HEK293 (cell line): ENCODE measurements around the gene C5.

Experiments
- CTCF ChIA-PET: fragments of 350-600 bp; formaldehyde crosslinking; extraction: SDS; loops from one replicate; lab custom pipeline; 2021; ENCODE audit warnings: antibody characterized with exemption; lab: Yijun Ruan, JAX
- POLR2A ChIA-PET: fragments of 300-600 bp; formaldehyde crosslinking; extraction: SDS; loops from one replicate; lab custom pipeline; 2020; ENCODE audit warnings: antibody characterized with exemption, inconsistent platforms; lab: Yijun Ruan, JAX
- H3K27ac ChIP-seq: fragments of 200-500 bp; sonication (Bioruptor generic); 2 replicates; pipeline ENCODE4 v1.5.1; 2014; ENCODE audit warnings: low read depth, low read length, control low read depth, inconsistent platforms; ENCODE audit errors: extremely low read depth
- H3K36me3 ChIP-seq, 2 experiments: fragments of 200-500 bp in 1 of 2; sonication (Bioruptor generic) in 1 of 2; 1 replicate in 1 of 2; 2 replicates in 1 of 2; pipeline ENCODE4 v1.5.1; 2014 to 2017; ENCODE audit warnings: inconsistent platforms in 2 of 2, low read length in 2 of 2; ENCODE audit not compliant: control insufficient read depth in 2 of 2, insufficient read depth in 1 of 2
- H3K4me1 ChIP-seq: fragments of 200-500 bp; sonication (Bioruptor generic); 2 replicates; pipeline ENCODE4 v1.5.1; 2014; ENCODE audit warnings: mild to moderate bottlenecking, low read length, inconsistent platforms; ENCODE audit not compliant: control insufficient read depth, insufficient read depth
- H3K4me3 ChIP-seq: 2 replicates; pipeline ENCODE4 v1.5.1; 2011; ENCODE audit warnings: low read depth, mild to moderate bottlenecking, control low read depth, low read length, moderate library complexity
- H3K9me3 ChIP-seq: fragments of 200-500 bp; sonication (Bioruptor generic); 2 replicates; pipeline ENCODE4 v1.5.1; 2014; ENCODE audit warnings: low read depth, low read length, inconsistent platforms; ENCODE audit not compliant: control insufficient read depth, insufficient read depth
- GLI2 ChIP-seq: fragments of 450-650 bp; formaldehyde crosslinking; IDR thresholded peaks from 2 replicates; pipeline ENCODE4; 2017; ENCODE audit warnings: missing biosample characterization, missing genetic modification characterization, low read depth, borderline replicate concordance
- HOXD13 ChIP-seq: sonication (generic); formaldehyde crosslinking; IDR thresholded peaks from 2 replicates; pipeline ENCODE4 v1.8.0; 2022; ENCODE audit warnings: missing genetic modification reagents, borderline replicate concordance
- SP7 ChIP-seq: fragments of 450-650 bp; formaldehyde crosslinking; IDR thresholded peaks from 2 replicates; pipeline ENCODE4 v1.5.1; 2016; ENCODE audit warnings: missing biosample characterization, missing genetic modification characterization
- TSHZ1 ChIP-seq: fragments of 450-650 bp; formaldehyde crosslinking; IDR thresholded peaks from 2 replicates; pipeline ENCODE4 v1.5.1; 2016; ENCODE audit warnings: missing biosample characterization, missing genetic modification characterization, borderline replicate concordance
- ZBTB44 ChIP-seq: fragments of 450-650 bp; IDR thresholded peaks from 2 replicates; pipeline ENCODE4 v1.5.1; 2018; ENCODE audit warnings: missing biosample characterization, mild to moderate bottlenecking, missing genetic modification characterization
- ZIC2 ChIP-seq: fragments of 450-650 bp; formaldehyde crosslinking; IDR thresholded peaks from 2 replicates; pipeline ENCODE4 v1.5.1; 2016; ENCODE audit warnings: missing biosample characterization, missing genetic modification characterization
- ZNF114 ChIP-seq: fragments of 450-650 bp; formaldehyde crosslinking; IDR thresholded peaks from 2 replicates; pipeline ENCODE4 v1.5.0; 2017; ENCODE audit warnings: missing biosample characterization, missing genetic modification characterization
- ZNF157 ChIP-seq: fragments of 450-650 bp; formaldehyde crosslinking; IDR thresholded peaks from 2 replicates; pipeline ENCODE4 v1.5.1; 2016; ENCODE audit warnings: missing biosample characterization, missing genetic modification characterization
- ZNF19 ChIP-seq: fragments of 450-650 bp; formaldehyde crosslinking; IDR thresholded peaks from 2 replicates; pipeline ENCODE4; 2016; ENCODE audit warnings: missing biosample characterization, missing genetic modification characterization, low read depth
- ZNF202 ChIP-seq: fragments of 450-650 bp; formaldehyde crosslinking; IDR thresholded peaks from 2 replicates; pipeline ENCODE4 v1.5.1; 2016; ENCODE audit warnings: missing biosample characterization, missing genetic modification characterization, borderline replicate concordance
- ZNF302 ChIP-seq: fragments of 450-650 bp; formaldehyde crosslinking; IDR thresholded peaks from 2 replicates; pipeline ENCODE4 v1.5.1; 2016; ENCODE audit warnings: missing biosample characterization, missing genetic modification characterization, low read depth
- ZNF341 ChIP-seq: fragments of 450-650 bp; formaldehyde crosslinking; IDR thresholded peaks from 2 replicates; pipeline ENCODE4; 2016; ENCODE audit warnings: low read depth, missing biosample characterization, missing genetic modification characterization
- ZNF426 ChIP-seq: fragments of 450-650 bp; formaldehyde crosslinking; IDR thresholded peaks from 2 replicates; pipeline ENCODE4 v1.5.1; 2017; ENCODE audit warnings: missing biosample characterization, missing genetic modification characterization, mild to moderate bottlenecking, inconsistent platforms, moderate library complexity
- ZNF747 ChIP-seq: fragments of 450-650 bp; formaldehyde crosslinking; IDR thresholded peaks from 2 replicates; pipeline ENCODE4 v1.5.1; 2016; ENCODE audit warnings: missing biosample characterization, missing genetic modification characterization
- ZNF830 ChIP-seq: fragments of 450-650 bp; IDR thresholded peaks from 2 replicates; pipeline ENCODE4 v1.5.0; 2018; ENCODE audit warnings: missing biosample characterization, missing genetic modification characterization, low read depth, mild to moderate bottlenecking, moderate library complexity
- ZNF843 ChIP-seq: fragments of 450-650 bp; formaldehyde crosslinking; IDR thresholded peaks from 2 replicates; pipeline ENCODE4 v1.5.1; 2016; ENCODE audit warnings: missing biosample characterization, missing genetic modification characterization
- ZSCAN18 ChIP-seq: fragments of 450-650 bp; formaldehyde crosslinking; IDR thresholded peaks from 2 replicates; pipeline ENCODE4 v1.5.1; 2016; ENCODE audit warnings: missing biosample characterization, missing genetic modification characterization
- TF ChIP-seq, protein P1 (sequence below): fragments of 450-650 bp; formaldehyde crosslinking; IDR thresholded peaks from 2 replicates; pipeline ENCODE4 v1.5.1; 2016; ENCODE audit warnings: missing biosample characterization, missing genetic modification characterization

C5 gene

DNA sequence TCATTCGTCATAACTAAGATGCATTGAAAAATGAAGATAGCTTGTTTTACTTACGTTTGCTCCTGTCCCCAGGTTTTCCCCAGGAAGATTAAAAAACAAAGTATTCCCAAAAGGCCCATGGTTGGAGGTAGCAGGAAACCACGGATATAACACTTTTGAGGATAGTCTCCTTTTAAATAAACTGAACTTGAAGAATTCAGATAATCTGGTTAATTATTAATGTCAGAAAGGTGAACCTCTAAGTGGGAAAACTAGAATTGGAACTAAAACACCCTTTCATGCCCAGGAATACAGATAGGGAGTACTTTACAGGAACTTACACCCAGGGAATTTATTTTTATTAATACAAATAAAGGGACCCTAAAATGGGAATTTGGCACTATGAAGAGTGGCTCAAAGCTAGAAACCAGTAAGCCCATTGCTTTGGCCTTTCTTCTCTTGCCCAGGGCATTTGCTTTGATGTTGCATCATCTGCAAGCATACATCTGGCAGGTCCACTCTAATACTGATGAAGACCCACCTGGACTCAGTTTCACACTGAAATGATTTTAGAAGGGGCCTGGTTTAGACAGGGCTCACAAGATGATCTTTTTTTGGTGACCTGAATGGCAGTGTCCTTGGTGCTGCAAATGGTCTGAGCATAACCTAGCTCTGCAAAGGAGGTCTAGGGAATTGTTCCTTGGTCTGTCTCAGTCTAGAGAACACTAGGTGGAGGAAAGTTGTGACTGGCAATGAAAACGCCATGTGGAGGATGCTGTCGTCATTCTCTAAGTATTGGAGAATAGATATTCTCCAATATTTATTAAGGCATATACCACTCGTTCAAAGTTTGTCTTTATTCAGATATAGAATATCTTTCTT lies at the start of gene C5:
Gene C5 (minus strand): TSS at position 148 of the 861 bp plus-strand sequence. CDS start 29 bp downstream, at position 119.
- TF ChIP-seq ZNF202 (no peak), ZBTB44 (no peak)
- ChIA-PET POLR2A (no interaction called here), CTCF (interaction anchor here (0.6 to 4.9 kb wide), 7 partner anchors 10 to 255 kb away, joined by 3 to 45 read pairs (median 4); no protein-coding TSS in a partner anchor)
- Histone ChIP-seq H3K9me3 (no peaks in the 10 kb centered on the region), H3K36me3 (no peaks in the 10 kb centered on the region), H3K4me1 (no peaks in the 10 kb centered on the region), H3K27ac (no peak within 1 kb of the TSS), H3K4me3 (no peak within 1 kb of the TSS)

DNA sequence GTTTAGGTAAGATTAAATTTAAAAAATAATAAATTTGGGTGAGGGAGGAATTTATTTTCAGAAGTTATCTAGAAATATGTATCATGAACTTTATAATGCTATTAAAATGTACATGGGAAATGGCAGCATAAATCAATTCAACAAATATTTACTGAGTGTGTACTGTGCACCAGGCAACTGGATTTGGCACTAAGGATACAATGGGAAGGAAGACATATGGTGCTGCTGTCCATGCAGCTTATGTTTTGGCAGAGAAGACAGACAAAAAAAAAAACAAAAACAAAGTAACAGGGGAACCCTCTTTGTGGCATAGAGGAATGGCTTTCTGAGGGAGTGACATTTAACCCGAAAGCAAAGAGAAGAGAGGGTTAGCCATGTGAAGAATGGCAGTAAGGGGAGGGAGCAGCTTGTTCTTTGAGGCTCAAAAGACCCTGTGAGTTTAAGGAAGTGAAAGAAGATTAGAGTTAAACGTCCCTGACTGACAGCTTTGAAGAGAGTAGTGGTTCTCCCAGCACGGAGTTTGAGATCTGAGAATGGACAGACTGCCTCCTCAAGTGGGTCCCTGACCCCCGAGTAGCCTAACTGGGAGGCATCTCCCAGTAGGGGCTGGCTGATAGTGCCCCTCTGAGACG lies 48.6 kb upstream of the C5 start:
- CTCF ChIA-PET, result interaction anchor here (0.9 kb wide), 1 partner anchor 39 kb away, joined by 3 read pairs; no protein-coding TSS in a partner anchor
- Histone ChIP-seq H3K4me3 (no peak overlapping the region), H3K36me3 (peaks cover 0 to 10% of the 10 kb centered on the region in 2 experiments; a peak in 1 of 3 replicates), H3K27ac (no peak overlapping the region), H3K4me1 (no peaks in the 10 kb centered on the region), H3K9me3 (no peaks in the 10 kb centered on the region)
- no peak for TF ChIP-seq HOXD13
- no peak for TF ChIP-seq ZNF302 (tag by site-specific recombination)
- no peak for TF ChIP-seq TSHZ1
- TF ChIP-seq ZIC2 (tag by site-specific recombination), result no peak
- POLR2A ChIA-PET, result no interaction called here

GRCh38 chr9:121095057-121095456 lies 45.0 kb upstream of the C5 start:
- no peak overlapping the region for H3K27ac ChIP-seq
- peaks cover 0 to 18% of the 10 kb centered on the region in 2 experiments; a peak in 1 of 3 replicates for H3K36me3 ChIP-seq
- H3K9me3 ChIP-seq, result no peaks in the 10 kb centered on the region
- H3K4me1 ChIP-seq, result no peaks in the 10 kb centered on the region
- H3K4me3 ChIP-seq, result no peak overlapping the region
- ChIA-PET POLR2A (no interaction called here), CTCF (interaction anchor here (0.6 kb wide), 1 partner anchor 153 kb away, joined by 3 read pairs; no protein-coding TSS in a partner anchor)
- TF ChIP-seq GLI2 (tag by site-specific recombination) (no peak), SP7 (tag by site-specific recombination) (no peak), ZNF426 (tag by site-specific recombination) (no peak), ZNF114 (tag by site-specific recombination) (no peak), ZNF830 (tag by site-specific recombination) (no peak), ZSCAN18 (tag by site-specific recombination) (no peak), ZNF843 (no peak), ZNF747 (tag by site-specific recombination) (no peak), ZNF341 (no peak), ZNF157 (tag by site-specific recombination) (no peak), ZNF19 (tag by site-specific recombination) (no peak), ZNF302 (tag by site-specific recombination) (no peak)
- TF ChIP-seq, protein P1, sequence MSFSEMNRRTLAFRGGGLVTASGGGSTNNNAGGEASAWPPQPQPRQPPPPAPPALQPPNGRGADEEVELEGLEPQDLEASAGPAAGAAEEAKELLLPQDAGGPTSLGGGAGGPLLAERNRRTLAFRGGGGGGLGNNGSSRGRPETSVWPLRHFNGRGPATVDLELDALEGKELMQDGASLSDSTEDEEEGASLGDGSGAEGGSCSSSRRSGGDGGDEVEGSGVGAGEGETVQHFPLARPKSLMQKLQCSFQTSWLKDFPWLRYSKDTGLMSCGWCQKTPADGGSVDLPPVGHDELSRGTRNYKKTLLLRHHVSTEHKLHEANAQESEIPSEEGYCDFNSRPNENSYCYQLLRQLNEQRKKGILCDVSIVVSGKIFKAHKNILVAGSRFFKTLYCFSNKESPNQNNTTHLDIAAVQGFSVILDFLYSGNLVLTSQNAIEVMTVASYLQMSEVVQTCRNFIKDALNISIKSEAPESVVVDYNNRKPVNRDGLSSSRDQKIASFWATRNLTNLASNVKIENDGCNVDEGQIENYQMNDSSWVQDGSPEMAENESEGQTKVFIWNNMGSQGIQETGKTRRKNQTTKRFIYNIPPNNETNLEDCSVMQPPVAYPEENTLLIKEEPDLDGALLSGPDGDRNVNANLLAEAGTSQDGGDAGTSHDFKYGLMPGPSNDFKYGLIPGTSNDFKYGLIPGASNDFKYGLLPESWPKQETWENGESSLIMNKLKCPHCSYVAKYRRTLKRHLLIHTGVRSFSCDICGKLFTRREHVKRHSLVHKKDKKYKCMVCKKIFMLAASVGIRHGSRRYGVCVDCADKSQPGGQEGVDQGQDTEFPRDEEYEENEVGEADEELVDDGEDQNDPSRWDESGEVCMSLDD (tag by site-specific recombination), result no peak
